GM12878 (cell line): ENCODE measurements around the gene MIPOL1. TPM values are rescaled to one million over a fixed set of nuclear protein-coding genes. Genes with fewer than 3 reads are reported as not detected.

Experiments
- ATAC-seq: fragments of 200-7000 bp; cut with Tn5 transposase; 3 replicates; pipeline ENCODE4 v1.9.1; 2020; ENCODE audit warnings: mild to moderate bottlenecking, moderate library complexity
- BruUV-seq: library from RNA; stranded (reverse); fragments of 400-500 nt; replicated peaks from 2 replicates; lab custom pipeline; 2021; lab: Mats Ljungman, UMichigan
- CTCF ChIA-PET: fragments of 300-600 bp; sonication (Branson Sonifier 250); formaldehyde crosslinking; extraction: SDS; loops from one replicate; lab custom pipeline; 2021; ENCODE audit warnings: inconsistent platforms; lab: Yijun Ruan, JAX
- POLR2A ChIA-PET: fragments of 350-600 bp; formaldehyde crosslinking; extraction: SDS; loops from one replicate; lab custom pipeline; 2021; ENCODE audit warnings: inconsistent platforms; lab: Charles Lee
- RAD21 ChIA-PET: fragments of 300-600 bp; sonication (Branson Sonifier 250); formaldehyde crosslinking; loops from one replicate; lab custom pipeline; 2023; ENCODE audit warnings: antibody characterized with exemption; ENCODE audit not compliant: unreplicated experiment; lab: Charles Lee
- SMC1A ChIA-PET: fragments of 300-600 bp; sonication (Branson Sonifier 250); formaldehyde crosslinking; loops from one replicate; lab custom pipeline; 2023; ENCODE audit not compliant: unreplicated experiment, uncharacterized antibody; lab: Charles Lee
- DNase-seq: peaks from one replicate; pipeline ENCODE4 v3.0.0-alpha.2; 2011; ENCODE audit warnings: low read depth, low spot score
- FAIRE-seq: peaks from 3 replicates; lab custom pipeline; 2011; peaks lifted over from hg19 to GRCh38; lab: Jason Lieb, UNC
- H2AFZ ChIP-seq: 2 replicates; pipeline ENCODE4 v1.6.0; 2011; ENCODE audit warnings: low read depth, low read length, control low read depth; ENCODE audit not compliant: control insufficient read depth
- H3K27ac ChIP-seq: 2 replicates; pipeline ENCODE4 v1.5.1; 2011; ENCODE audit warnings: control low read depth; ENCODE audit not compliant: control insufficient read depth, insufficient read depth
- H3K27me3 ChIP-seq, 2 experiments: replicated peaks in 1 of 2; 2 replicates each; pipeline versions ENCODE4 v1.6.0 to v1.6.1; 2011; ENCODE audit warnings: low read length in 1 of 2; ENCODE audit not compliant: control insufficient read depth in 2 of 2, insufficient read depth in 2 of 2
- H3K36me3 ChIP-seq, 2 experiments: 2 replicates each; pipeline ENCODE4 v1.5.1; 2011; ENCODE audit warnings: low read length in 1 of 2; ENCODE audit not compliant: control insufficient read depth in 2 of 2, insufficient read depth in 2 of 2
- H3K4me1 ChIP-seq: 2 replicates; pipeline ENCODE4 v1.6.1; 2011; ENCODE audit warnings: mild to moderate bottlenecking, low read length, moderate library complexity, mixed read lengths; ENCODE audit not compliant: control insufficient read depth, insufficient read depth
- H3K4me2 ChIP-seq: 2 replicates; pipeline ENCODE4 v1.6.0; 2011; ENCODE audit warnings: control low read depth; ENCODE audit not compliant: control insufficient read depth, insufficient read depth
- H3K4me3 ChIP-seq: fragments of 200-600 bp; sonication (generic); 2 replicates; pipeline ENCODE4 v1.5.1; 2016
- H3K79me2 ChIP-seq: 2 replicates; pipeline ENCODE4 v1.6.0; 2011; ENCODE audit warnings: low read length; ENCODE audit not compliant: control insufficient read depth, insufficient read depth
- H3K9ac ChIP-seq: 2 replicates; pipeline ENCODE4 v1.8.0; 2011; ENCODE audit warnings: low read length, control low read depth, mixed read lengths; ENCODE audit not compliant: control insufficient read depth, insufficient read depth
- H3K9me3 ChIP-seq: replicated peaks from 3 replicates; pipeline ENCODE4 v1.5.1; 2011; ENCODE audit warnings: mild to moderate bottlenecking, low read length; ENCODE audit not compliant: control insufficient read depth, insufficient read depth
- H4K20me1 ChIP-seq: 2 replicates; pipeline ENCODE4 v1.6.0; 2011; ENCODE audit not compliant: control insufficient read depth, insufficient read depth
- ASH2L ChIP-seq: fragments of 300-600, 200-600 bp; sonication (generic); IDR thresholded peaks from 2 replicates; pipeline ENCODE4 v1.6.1; 2017; ENCODE audit warnings: low read depth, mild to moderate bottlenecking, borderline replicate concordance
- BCL11A ChIP-seq: IDR thresholded peaks from 2 replicates; pipeline ENCODE4 v1.6.1; 2011; ENCODE audit warnings: low read depth, low read length
- GABPA ChIP-seq: IDR thresholded peaks from 2 replicates; pipeline ENCODE4 v1.6.1; 2014; ENCODE audit warnings: antibody characterized with exemption, low read depth, mild to moderate bottlenecking, inconsistent platforms
- LARP7 ChIP-seq: fragments of 450-650 bp; IDR thresholded peaks from 2 replicates; pipeline ENCODE4 v1.6.1; 2017; ENCODE audit warnings: mild to moderate bottlenecking
- RAD21 ChIP-seq: IDR thresholded peaks from 2 replicates; pipeline ENCODE4 v1.6.1; 2011; ENCODE audit warnings: mild to moderate bottlenecking, low read depth, low read length, moderate library complexity; ENCODE audit not compliant: insufficient read depth
- RBBP5 ChIP-seq: fragments of 200-600 bp; sonication (generic); conservative IDR thresholded peaks from 2 replicates; pipeline ENCODE4 v1.6.1; 2016
- SUPT20H ChIP-seq: IDR thresholded peaks from 2 replicates; pipeline ENCODE4 v1.6.1; 2011; ENCODE audit warnings: low read depth, mild to moderate bottlenecking, low read length, moderate library complexity, borderline replicate concordance; ENCODE audit not compliant: control insufficient read depth
- TAF1 ChIP-seq: IDR thresholded peaks from 2 replicates; pipeline ENCODE4 v1.6.1; 2011; ENCODE audit warnings: mild to moderate bottlenecking, low read depth, low read length, borderline replicate concordance
- TARDBP ChIP-seq: IDR thresholded peaks from 2 replicates; pipeline ENCODE4 v1.6.1; 2016; ENCODE audit warnings: borderline replicate concordance
- TCF7 ChIP-seq: IDR thresholded peaks from 2 replicates; pipeline ENCODE4 v1.6.1; 2014; ENCODE audit warnings: antibody characterized with exemption, borderline replicate concordance
- ZNF622 ChIP-seq: fragments of 450-650 bp; IDR thresholded peaks from 2 replicates; pipeline ENCODE4 v1.6.1; 2017; ENCODE audit warnings: mild to moderate bottlenecking, inconsistent platforms
- WGBS: methylation state at CpG from one replicate; pipeline ENCODE4 v1.1.6; 2016; ENCODE audit warnings: low lambda C conversion rate; ENCODE audit not compliant: insufficient replicate concordance, insufficient coverage; ENCODE audit errors: missing lambda C conversion rate; 5-methylcytosine and 5-hydroxymethylcytosine counted together
- in situ Hi-C: fragments of 300-500 bp; cut with MboI; formaldehyde crosslinking; loops from 9 replicates; pipeline ENCODE4 v1.14.3; 2018; ENCODE audit warnings: mixed read lengths
- intact Hi-C: fragments of 100-400 bp; cut with micrococcal nuclease; formaldehyde crosslinking; loops from one replicate; pipeline ENCODE4 v1.14.2; 2022; ENCODE audit not compliant: unreplicated experiment
- polyA plus RNA-seq, 11 experiments: library from polyadenylated mRNA; depleted of rRNA in 4 of 11; unstranded in 6 of 11; stranded (reverse) in 5 of 11; fragments of >200 nt; fragmentation: Nextera tagmentation in 4 of 11; fragmentation: Illumina TruSeq in 1 of 11; extraction: Ambion mirVana in 4 of 11; extraction: Trizol in 1 of 11; gene quantifications; 1 replicate in 1 of 11; 2 replicates in 10 of 11; pipeline versions ENCODE4 v1.2.1 to v1.2.3, GENCODE V29; 2011 to 2016; ENCODE audit warnings: inconsistent platforms in 2 of 11, missing spikeins in 2 of 11, low read depth in 1 of 11
- total RNA-seq, 4 experiments: library from RNA; depleted of rRNA in 3 of 4; stranded (reverse); fragments of >200 nt in 3 of 4; fragmentation: Illumina TruSeq in 1 of 4; extraction: Trizol in 1 of 4; gene quantifications; 2 replicates each; pipeline versions ENCODE4 v1.2.1 to v1.2.3, GENCODE V29; 2013 to 2021
- TF ChIP-seq, protein P1 (sequence below), 3 experiments: IDR thresholded peaks in 2 of 3; conservative IDR thresholded peaks in 1 of 3; 2 replicates each; pipeline ENCODE4 v1.5.1; 2011; ENCODE audit warnings: low read depth in 3 of 3, low read length in 3 of 3, mild to moderate bottlenecking in 3 of 3, control low read depth in 2 of 3, moderate library complexity in 2 of 3, inconsistent platforms in 1 of 3, mixed read lengths in 1 of 3; ENCODE audit not compliant: control insufficient read depth in 2 of 3, insufficient read depth in 1 of 3; ENCODE audit errors: extremely low read depth in 1 of 3
- TF ChIP-seq, protein P2 (sequence below): fragments of 450-650 bp; formaldehyde crosslinking; IDR thresholded peaks from 2 replicates; pipeline ENCODE4 v1.4.0; 2020; ENCODE audit warnings: mild to moderate bottlenecking, moderate library complexity
- TF ChIP-seq, protein P3 (sequence below): fragments of 450-650 bp; IDR thresholded peaks from 2 replicates; pipeline ENCODE4 v1.6.1; 2017; ENCODE audit warnings: mild to moderate bottlenecking, moderate library complexity

The MIPOL1 gene
- total and polyA plus RNA-seq, 10 of the 15 experiments (the other 5 are each of a cell fraction or from before 2014, with no cell fraction given): 0.06 TPM; not detected in 9

DNA sequence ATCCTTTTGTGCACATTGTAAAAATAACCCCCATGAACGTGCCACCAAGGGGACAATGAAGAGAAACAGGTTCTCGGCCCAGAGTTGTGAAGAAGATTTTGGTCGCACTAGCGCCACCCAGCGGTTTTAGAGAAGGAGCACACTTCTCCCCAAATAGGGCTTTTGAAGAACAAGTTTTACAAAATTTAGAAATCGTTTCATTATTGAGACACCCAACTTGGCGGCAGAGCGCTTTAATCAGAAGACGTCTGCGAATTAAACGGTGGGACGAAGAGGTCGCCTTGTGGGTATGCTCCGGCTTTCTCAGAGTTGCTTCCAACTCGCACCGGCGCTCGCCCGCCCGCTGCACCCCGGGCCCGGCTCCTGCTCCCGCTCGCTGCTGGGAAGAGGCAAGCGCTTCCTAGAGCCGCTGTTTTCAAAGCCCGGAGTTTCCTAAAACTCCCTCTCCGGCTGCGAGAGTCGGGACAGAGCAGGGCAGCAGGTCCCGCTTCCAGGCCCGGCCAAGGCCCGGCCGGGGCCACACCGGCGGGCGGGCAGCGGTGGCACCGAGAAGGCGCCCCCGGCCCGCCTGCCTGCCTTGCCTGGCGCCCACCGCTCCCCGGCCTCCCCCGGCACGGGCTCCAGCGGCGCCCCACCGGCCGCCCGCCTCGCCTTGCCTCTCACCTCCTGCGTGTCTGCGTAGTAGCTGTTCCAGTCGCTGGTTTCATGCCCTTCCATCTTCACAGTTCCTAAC is 396.7 kb downstream of the MIPOL1 start:
- in situ Hi-C loops: no loop called here
- Histone ChIP-seq H3K4me2 (no peak overlapping the region), H3K9ac (no peak overlapping the region), H4K20me1 (no peaks in the 10 kb centered on the region), H3K4me3 (no peak overlapping the region), H3K4me1 (no peaks in the 10 kb centered on the region), H3K27ac (no peak overlapping the region), H3K79me2 (no peaks in the 10 kb centered on the region), H3K36me3 (no peaks in the 10 kb centered on the region), H2AFZ (no peak overlapping the region), H3K27me3 (no peaks in the 10 kb centered on the region; a peak in 1 of 4 replicates), H3K9me3 (no peaks in the 10 kb centered on the region; the same call in 2 of the 3 replicates)
- intact Hi-C loops: no loop called here
- ATAC-seq (no peak), DNase-seq (no peak), FAIRE-seq (no peak)
- 38% methylated on average over 49 of the region's 56 CpGs for WGBS
- SMC1A ChIA-PET: no interaction called here
- CTCF ChIA-PET: no interaction called here
- POLR2A ChIA-PET: no interaction called here
- no TSS peak for BruUV-seq
- RAD21 ChIA-PET: no interaction called here
- TF ChIP-seq GABPA: no peak
- TF ChIP-seq BCL11A: no peak
- no peak for TF ChIP-seq TARDBP
- no peak for TF ChIP-seq ZNF622
- TF ChIP-seq ASH2L: no peak
- TF ChIP-seq LARP7: no peak
- no peak for TF ChIP-seq RBBP5
- TF ChIP-seq, protein P1, sequence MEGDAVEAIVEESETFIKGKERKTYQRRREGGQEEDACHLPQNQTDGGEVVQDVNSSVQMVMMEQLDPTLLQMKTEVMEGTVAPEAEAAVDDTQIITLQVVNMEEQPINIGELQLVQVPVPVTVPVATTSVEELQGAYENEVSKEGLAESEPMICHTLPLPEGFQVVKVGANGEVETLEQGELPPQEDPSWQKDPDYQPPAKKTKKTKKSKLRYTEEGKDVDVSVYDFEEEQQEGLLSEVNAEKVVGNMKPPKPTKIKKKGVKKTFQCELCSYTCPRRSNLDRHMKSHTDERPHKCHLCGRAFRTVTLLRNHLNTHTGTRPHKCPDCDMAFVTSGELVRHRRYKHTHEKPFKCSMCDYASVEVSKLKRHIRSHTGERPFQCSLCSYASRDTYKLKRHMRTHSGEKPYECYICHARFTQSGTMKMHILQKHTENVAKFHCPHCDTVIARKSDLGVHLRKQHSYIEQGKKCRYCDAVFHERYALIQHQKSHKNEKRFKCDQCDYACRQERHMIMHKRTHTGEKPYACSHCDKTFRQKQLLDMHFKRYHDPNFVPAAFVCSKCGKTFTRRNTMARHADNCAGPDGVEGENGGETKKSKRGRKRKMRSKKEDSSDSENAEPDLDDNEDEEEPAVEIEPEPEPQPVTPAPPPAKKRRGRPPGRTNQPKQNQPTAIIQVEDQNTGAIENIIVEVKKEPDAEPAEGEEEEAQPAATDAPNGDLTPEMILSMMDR (IDR thresholded peaks at IDR 0.05 in 2 of 3, conservative IDR thresholded peaks at IDR 0.05 in 1 of 3; ENCODE audit: control insufficient read depth in 2 of 3, extremely low read depth in 1 of 3, insufficient read depth in 1 of 3, low read depth in 3 of 3, low read length in 3 of 3): peak in 2 of 3 experiments; percentile 15 to 26; a peak in 2 of 6 replicates
- TF ChIP-seq SUPT20H: no peak
- TF ChIP-seq, protein P2, sequence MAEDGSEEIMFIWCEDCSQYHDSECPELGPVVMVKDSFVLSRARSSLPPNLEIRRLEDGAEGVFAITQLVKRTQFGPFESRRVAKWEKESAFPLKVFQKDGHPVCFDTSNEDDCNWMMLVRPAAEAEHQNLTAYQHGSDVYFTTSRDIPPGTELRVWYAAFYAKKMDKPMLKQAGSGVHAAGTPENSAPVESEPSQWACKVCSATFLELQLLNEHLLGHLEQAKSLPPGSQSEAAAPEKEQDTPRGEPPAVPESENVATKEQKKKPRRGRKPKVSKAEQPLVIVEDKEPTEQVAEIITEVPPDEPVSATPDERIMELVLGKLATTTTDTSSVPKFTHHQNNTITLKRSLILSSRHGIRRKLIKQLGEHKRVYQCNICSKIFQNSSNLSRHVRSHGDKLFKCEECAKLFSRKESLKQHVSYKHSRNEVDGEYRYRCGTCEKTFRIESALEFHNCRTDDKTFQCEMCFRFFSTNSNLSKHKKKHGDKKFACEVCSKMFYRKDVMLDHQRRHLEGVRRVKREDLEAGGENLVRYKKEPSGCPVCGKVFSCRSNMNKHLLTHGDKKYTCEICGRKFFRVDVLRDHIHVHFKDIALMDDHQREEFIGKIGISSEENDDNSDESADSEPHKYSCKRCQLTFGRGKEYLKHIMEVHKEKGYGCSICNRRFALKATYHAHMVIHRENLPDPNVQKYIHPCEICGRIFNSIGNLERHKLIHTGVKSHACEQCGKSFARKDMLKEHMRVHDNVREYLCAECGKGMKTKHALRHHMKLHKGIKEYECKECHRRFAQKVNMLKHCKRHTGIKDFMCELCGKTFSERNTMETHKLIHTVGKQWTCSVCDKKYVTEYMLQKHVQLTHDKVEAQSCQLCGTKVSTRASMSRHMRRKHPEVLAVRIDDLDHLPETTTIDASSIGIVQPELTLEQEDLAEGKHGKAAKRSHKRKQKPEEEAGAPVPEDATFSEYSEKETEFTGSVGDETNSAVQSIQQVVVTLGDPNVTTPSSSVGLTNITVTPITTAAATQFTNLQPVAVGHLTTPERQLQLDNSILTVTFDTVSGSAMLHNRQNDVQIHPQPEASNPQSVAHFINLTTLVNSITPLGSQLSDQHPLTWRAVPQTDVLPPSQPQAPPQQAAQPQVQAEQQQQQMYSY: no peak
- 0 out of 2 replicates have a peak, but pooled peaks have one; percentile 18 for TF ChIP-seq RAD21
- TF ChIP-seq TCF7: no peak
- TF ChIP-seq, protein P3, sequence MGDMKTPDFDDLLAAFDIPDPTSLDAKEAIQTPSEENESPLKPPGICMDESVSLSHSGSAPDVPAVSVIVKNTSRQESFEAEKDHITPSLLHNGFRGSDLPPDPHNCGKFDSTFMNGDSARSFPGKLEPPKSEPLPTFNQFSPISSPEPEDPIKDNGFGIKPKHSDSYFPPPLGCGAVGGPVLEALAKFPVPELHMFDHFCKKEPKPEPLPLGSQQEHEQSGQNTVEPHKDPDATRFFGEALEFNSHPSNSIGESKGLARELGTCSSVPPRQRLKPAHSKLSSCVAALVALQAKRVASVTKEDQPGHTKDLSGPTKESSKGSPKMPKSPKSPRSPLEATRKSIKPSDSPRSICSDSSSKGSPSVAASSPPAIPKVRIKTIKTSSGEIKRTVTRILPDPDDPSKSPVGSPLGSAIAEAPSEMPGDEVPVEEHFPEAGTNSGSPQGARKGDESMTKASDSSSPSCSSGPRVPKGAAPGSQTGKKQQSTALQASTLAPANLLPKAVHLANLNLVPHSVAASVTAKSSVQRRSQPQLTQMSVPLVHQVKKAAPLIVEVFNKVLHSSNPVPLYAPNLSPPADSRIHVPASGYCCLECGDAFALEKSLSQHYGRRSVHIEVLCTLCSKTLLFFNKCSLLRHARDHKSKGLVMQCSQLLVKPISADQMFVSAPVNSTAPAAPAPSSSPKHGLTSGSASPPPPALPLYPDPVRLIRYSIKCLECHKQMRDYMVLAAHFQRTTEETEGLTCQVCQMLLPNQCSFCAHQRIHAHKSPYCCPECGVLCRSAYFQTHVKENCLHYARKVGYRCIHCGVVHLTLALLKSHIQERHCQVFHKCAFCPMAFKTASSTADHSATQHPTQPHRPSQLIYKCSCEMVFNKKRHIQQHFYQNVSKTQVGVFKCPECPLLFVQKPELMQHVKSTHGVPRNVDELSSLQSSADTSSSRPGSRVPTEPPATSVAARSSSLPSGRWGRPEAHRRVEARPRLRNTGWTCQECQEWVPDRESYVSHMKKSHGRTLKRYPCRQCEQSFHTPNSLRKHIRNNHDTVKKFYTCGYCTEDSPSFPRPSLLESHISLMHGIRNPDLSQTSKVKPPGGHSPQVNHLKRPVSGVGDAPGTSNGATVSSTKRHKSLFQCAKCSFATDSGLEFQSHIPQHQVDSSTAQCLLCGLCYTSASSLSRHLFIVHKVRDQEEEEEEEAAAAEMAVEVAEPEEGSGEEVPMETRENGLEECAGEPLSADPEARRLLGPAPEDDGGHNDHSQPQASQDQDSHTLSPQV: no peak
- no peak for TF ChIP-seq TAF1
